ENCODE measurements around the gene TBC1D17. TPM values are rescaled to one million over a fixed set of nuclear protein-coding genes. Genes with fewer than 3 reads are reported as not detected.

TBC1D17 gene
- polyA plus RNA-seq, 1 donor from 2014 or later: 13.1 TPM

DNA sequence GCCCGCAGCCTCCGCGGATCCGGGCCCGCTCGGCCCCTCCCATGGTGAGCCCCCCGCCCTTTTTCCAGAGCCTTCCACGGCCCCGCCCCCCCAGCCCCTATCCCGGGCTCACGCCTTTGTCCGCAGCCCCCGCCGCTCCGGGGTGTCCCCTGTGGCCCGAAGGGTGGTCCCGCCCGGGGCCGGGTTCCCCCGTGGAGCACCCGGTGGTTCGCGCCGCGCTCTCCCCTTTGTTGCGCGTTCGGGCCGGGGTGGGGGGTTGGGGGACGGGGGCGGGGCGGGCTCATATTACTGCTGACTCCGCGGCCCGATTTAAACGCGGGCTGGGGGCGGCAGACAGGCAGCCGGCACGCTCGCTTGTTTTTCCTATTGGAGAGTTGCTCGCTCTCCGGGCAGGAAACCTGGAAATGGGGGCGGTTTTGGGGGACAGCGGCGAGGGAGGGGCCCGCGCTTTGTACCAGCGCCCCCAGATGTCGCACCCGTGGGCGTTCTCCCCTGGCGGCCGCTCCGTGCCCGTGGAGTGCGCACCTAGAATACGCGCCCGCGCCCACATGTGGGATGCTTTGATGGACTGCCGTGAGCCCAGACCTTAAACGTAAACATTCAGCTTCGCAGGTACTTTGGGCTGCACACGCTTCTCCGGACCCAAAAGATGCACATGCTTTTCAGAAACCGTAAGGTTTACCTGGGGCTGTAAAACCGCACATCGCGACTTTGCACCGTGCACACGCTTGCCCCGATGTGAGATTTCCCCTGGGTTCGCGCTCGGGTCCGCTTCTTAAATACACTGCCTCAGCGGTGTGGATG lies 25.8 kb upstream of the TBC1D17 start:
- Histone ChIP-seq H3K9me2 (ENCODE audit: insufficient read depth, low read length) (no peaks in the 10 kb centered on the region), H3K27ac (ENCODE audit: low read length) (peak overlapping the region; percentile 70), H3K4me3 (ENCODE audit: low read length) (peak overlapping the region; percentile 76), H3K27me3 (ENCODE audit: insufficient read depth, low read depth, low read length) (no peaks in the 10 kb centered on the region), H2AFZ (ENCODE audit: low read depth, low read length) (no peak overlapping the region), H3F3A (ENCODE audit: insufficient read depth, low read length, poor library complexity, severe bottlenecking) (no peaks in the 10 kb centered on the region), H3K9me3 (ENCODE audit: low read length) (no peaks in the 10 kb centered on the region), H3K9ac (ENCODE audit: low read length) (peak overlapping the region; percentile 89), H3K4me2 (ENCODE audit: low read length) (peak overlapping the region; percentile 52), H3K36me3 (ENCODE audit: insufficient read depth, low read length) (peaks cover 4% of the 10 kb centered on the region), H3K79me2 (replicated peaks; ENCODE audit: insufficient read depth, low read length) (peaks cover 36% of the 10 kb centered on the region), H4K20me1 (ENCODE audit: insufficient read depth) (peaks cover 32% of the 10 kb centered on the region)
- TF ChIP-seq SMC3 (conservative IDR thresholded peaks at IDR 0.05; ENCODE audit: poor library complexity) (peak; percentile 17), MXI1 (conservative IDR thresholded peaks at IDR 0.05; ENCODE audit: poor library complexity, severe bottlenecking) (peak; percentile 78), EP300 (conservative IDR thresholded peaks at IDR 0.05; ENCODE audit: poor library complexity, severe bottlenecking) (no peak), POLR2AphosphoS5 (IDR thresholded peaks at IDR 0.05) (no peak), EZH2 (IDR thresholded peaks at IDR 0.05; ENCODE audit: borderline replicate concordance, insufficient read depth, low read length, poor library complexity, severe bottlenecking) (no peak)
- TF ChIP-seq, protein P1, sequence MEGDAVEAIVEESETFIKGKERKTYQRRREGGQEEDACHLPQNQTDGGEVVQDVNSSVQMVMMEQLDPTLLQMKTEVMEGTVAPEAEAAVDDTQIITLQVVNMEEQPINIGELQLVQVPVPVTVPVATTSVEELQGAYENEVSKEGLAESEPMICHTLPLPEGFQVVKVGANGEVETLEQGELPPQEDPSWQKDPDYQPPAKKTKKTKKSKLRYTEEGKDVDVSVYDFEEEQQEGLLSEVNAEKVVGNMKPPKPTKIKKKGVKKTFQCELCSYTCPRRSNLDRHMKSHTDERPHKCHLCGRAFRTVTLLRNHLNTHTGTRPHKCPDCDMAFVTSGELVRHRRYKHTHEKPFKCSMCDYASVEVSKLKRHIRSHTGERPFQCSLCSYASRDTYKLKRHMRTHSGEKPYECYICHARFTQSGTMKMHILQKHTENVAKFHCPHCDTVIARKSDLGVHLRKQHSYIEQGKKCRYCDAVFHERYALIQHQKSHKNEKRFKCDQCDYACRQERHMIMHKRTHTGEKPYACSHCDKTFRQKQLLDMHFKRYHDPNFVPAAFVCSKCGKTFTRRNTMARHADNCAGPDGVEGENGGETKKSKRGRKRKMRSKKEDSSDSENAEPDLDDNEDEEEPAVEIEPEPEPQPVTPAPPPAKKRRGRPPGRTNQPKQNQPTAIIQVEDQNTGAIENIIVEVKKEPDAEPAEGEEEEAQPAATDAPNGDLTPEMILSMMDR (IDR thresholded peaks at IDR 0.05; ENCODE audit: poor library complexity, severe bottlenecking): no peak

DNA sequence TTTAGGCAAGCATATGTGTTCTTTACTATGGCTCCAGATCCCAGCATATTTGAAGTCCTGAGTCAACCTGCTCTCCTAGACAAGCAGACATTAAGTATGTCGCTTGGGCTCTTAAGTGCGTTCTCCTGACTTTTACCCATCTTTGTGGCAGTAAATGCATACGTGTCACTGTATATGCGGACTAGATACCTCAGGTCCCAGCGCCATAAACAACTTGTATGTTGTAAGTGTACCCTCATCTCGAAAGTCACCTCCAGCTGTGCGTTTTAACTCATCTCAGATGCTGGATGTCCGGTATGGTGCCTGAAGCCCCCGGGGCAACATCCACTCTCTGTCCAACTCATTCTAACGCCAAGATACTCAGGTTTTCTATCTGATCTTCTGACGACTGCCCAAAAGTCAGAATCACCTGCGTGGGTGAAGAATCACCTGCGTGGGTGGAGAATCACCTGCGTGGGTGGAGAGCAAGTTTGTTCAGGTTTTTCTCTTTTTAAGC lies 24.8 kb upstream of the TBC1D17 start:
- peak overlapping the region; percentile 76 for H3K4me3 ChIP-seq (ENCODE audit: low read length)
- peaks cover 36% of the 10 kb centered on the region for H3K79me2 ChIP-seq (replicated peaks; ENCODE audit: insufficient read depth, low read length)
- peak overlapping the region; percentile 52 for H3K4me2 ChIP-seq (ENCODE audit: low read length)
- TF ChIP-seq MXI1 (conservative IDR thresholded peaks at IDR 0.05; ENCODE audit: poor library complexity, severe bottlenecking) (no peak), RAD21 (conservative IDR thresholded peaks at IDR 0.05) (no peak), SMC3 (conservative IDR thresholded peaks at IDR 0.05; ENCODE audit: poor library complexity) (no peak), POLR2AphosphoS5 (IDR thresholded peaks at IDR 0.05) (peak; percentile 7), TAF1 (IDR thresholded peaks at IDR 0.05; ENCODE audit: low read depth) (no peak), EP300 (conservative IDR thresholded peaks at IDR 0.05; ENCODE audit: poor library complexity, severe bottlenecking) (no peak)
- TF ChIP-seq, protein P1 (IDR thresholded peaks at IDR 0.05; ENCODE audit: poor library complexity, severe bottlenecking): no peak
- peaks cover 41% of the 10 kb centered on the region for H4K20me1 ChIP-seq (ENCODE audit: insufficient read depth)
- no peaks in the 10 kb centered on the region for H3F3A ChIP-seq (ENCODE audit: insufficient read depth, low read length, poor library complexity, severe bottlenecking)
- no peaks in the 10 kb centered on the region for H3K9me2 ChIP-seq (ENCODE audit: insufficient read depth, low read length)
- H3K9me3 ChIP-seq (ENCODE audit: low read length): no peaks in the 10 kb centered on the region
- peak overlapping the region; percentile 89 for H3K9ac ChIP-seq (ENCODE audit: low read length)
- no peaks in the 10 kb centered on the region for H3K27me3 ChIP-seq (ENCODE audit: insufficient read depth, low read depth, low read length)
- no peak overlapping the region for H3K27ac ChIP-seq (ENCODE audit: low read length)
- H3K36me3 ChIP-seq (ENCODE audit: insufficient read depth, low read length): peaks cover 4% of the 10 kb centered on the region
- H2AFZ ChIP-seq (ENCODE audit: low read depth, low read length): no peak overlapping the region

Measured in neural cell (in vitro differentiated cells).